Lung (tissue), 12 donors: ENCODE measurements around the gene NACC1. TPM values are rescaled to one million over a fixed set of nuclear protein-coding genes. Genes with fewer than 3 reads are reported as not detected.

Experiments
- ATAC-seq: fragments of 200-7000 bp; cut with Tn5 transposase; one replicate; pipeline ENCODE4 v1.9.1; 2020; ENCODE audit warnings: moderate number of reproducible peaks; ENCODE audit not compliant: insufficient read depth, low FRiP score
- DNase-seq, 3 donors: peaks; one replicate each; pipeline ENCODE4 v3.0.0-alpha.2; 2013 to 2017
- H3K27ac ChIP-seq, 2 donors: one replicate each; pipeline ENCODE4 v1.5.1; 2013; ENCODE audit warnings: mild to moderate bottlenecking in 2 of 2, moderate library complexity in 2 of 2, control low read depth in 1 of 2, inconsistent platforms in 1 of 2, low read depth in 1 of 2, low read length in 1 of 2
- H3K27me3 ChIP-seq, 3 donors: one replicate each; pipeline ENCODE4 v1.5.1; 2013; ENCODE audit warnings: low read length in 2 of 3; ENCODE audit not compliant: control insufficient read depth in 3 of 3, insufficient read depth in 3 of 3
- H3K36me3 ChIP-seq, 4 donors: one replicate each; pipeline ENCODE4 v1.5.1; 2013; ENCODE audit warnings: low read length in 4 of 4, mild to moderate bottlenecking in 1 of 4, moderate library complexity in 1 of 4; ENCODE audit not compliant: control insufficient read depth in 4 of 4, insufficient read depth in 4 of 4
- H3K4me1 ChIP-seq, 5 donors: one replicate each; pipeline ENCODE4 v1.5.1; 2013; ENCODE audit warnings: low read length in 5 of 5, mild to moderate bottlenecking in 2 of 5, moderate library complexity in 1 of 5; ENCODE audit not compliant: control insufficient read depth in 5 of 5, insufficient read depth in 5 of 5
- H3K4me3 ChIP-seq: one replicate; pipeline ENCODE4 v1.5.1; 2013; ENCODE audit warnings: mild to moderate bottlenecking, control low read depth, moderate library complexity
- H3K9ac ChIP-seq, 2 donors: one replicate each; pipeline ENCODE4 v1.5.1; 2013; ENCODE audit warnings: low read length in 2 of 2, control low read depth in 1 of 2; ENCODE audit not compliant: insufficient read depth in 1 of 2
- H3K9me3 ChIP-seq, 4 donors: one replicate each; pipeline ENCODE4 v1.5.1; 2013; ENCODE audit warnings: low read length in 3 of 4, mild to moderate bottlenecking in 1 of 4, moderate library complexity in 1 of 4; ENCODE audit not compliant: control insufficient read depth in 4 of 4, insufficient read depth in 3 of 4
- CTCF ChIP-seq: IDR thresholded peaks from 2 replicates; pipeline ENCODE4 v1.5.1; 2012; ENCODE audit warnings: mild to moderate bottlenecking; ENCODE audit errors: control extremely low read depth, extremely low read depth
- WGBS, 2 donors: extraction: QIAGEN DNeasy Blood & Tissue Kit; methylation state at CpG; one replicate each; pipeline ENCODE4 v1.1.7; 2013; 5-methylcytosine and 5-hydroxymethylcytosine counted together
- polyA plus RNA-seq, 2 donors: library from polyadenylated mRNA; stranded (reverse); fragments of 200-250 nt; gene quantifications; one replicate each; pipeline ENCODE4 v1.2.1, GENCODE V29; 2013
- total RNA-seq, 2 donors: library from RNA; depleted of rRNA in 1 of 2; stranded (reverse); fragments of >200 nt in 1 of 2; gene quantifications; one replicate each; pipeline ENCODE4 v1.2.1, GENCODE V29; 2014 to 2021
- donor health status: control.
- donor health status: control.
- donor health status: Bipolar disorder and iron deficiency.
- donor health status: healthy.
- donor health status: DM: yes; HTN: yes; CAD: no.

NACC1 gene
- total and polyA plus RNA-seq, 4 donors = 18.4 to 94.8 (median 58.2) TPM

DNA sequence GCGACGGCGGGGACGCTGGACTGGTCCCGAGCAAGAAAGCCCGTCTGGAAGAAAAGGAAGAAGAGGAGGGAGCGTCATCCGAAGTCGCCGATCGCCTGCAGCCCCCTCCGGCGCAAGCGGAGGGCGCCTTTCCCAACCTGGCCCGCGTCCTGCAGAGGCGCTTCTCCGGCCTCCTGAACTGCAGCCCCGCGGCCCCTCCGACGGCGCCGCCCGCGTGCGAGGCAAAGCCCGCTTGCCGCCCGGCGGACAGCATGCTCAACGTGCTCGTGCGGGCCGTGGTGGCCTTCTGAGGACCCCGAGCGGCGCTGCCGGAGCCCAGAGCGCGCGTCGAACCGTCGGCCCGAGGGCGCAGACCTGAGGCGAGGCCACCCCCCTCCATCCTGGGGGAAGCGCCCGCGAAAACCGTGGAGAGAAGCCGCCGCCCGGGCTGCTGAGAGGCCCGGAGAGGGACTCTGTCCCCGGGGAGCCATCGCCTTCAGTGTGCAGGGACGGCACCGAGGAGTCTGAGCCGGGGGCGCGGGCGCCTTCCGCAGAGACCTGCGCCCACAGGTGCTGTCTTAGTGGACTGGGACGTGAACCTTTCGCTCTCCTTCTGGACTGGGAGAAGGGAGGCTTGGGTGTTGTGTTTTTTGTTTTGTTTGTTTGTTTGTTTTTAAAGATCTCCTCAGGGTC lies 35.6 kb downstream of the NACC1 start:
- WGBS, 2 donors = 0 to 1% methylated on average over 56 to 69 of the region's 69 CpGs
- no peak for ATAC-seq

DNA sequence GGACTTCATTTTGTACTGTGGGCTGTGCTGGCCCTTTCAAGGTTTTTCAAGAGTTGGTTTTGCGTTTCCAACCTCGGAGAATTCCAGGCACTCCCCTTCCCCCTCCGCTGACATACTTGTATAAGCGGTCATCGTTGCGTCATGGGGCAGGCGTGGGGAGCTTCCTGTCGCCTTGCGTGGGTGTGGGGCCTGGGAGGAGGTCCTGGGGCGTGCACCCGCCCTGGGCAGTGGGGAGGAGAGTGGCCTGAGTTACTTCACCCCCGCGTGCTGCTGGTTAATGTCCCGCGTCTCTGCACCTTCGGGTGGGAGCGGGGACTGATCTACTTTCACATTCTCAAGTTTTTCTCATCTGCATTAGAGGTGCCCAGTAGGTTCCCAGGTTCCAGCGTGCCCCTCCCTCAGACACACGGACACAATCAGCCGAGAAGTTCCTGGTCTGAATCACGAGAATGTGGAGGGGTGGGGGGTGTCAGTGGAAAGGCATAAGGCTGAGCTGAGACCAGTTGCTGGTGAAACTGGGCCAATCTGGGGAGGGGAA lies 36.2 kb downstream of the NACC1 start:
- Histone ChIP-seq H3K36me3 (peaks cover 0 to 15% (median 0%) of the 10 kb centered on the region in 4 donors), H3K27ac (peak overlapping the region; percentile 88 to 98), H3K4me3 (peak overlapping the region; percentile 95), H3K27me3 (no peaks in the 10 kb centered on the region), H3K4me1 (peaks cover 0 to 16% (median 0%) of the 10 kb centered on the region in 5 donors), H3K9me3 (no peaks in the 10 kb centered on the region), H3K9ac (peak overlapping the region; percentile 91)
- ATAC-seq = peak; percentile 21
- no peak for TF ChIP-seq CTCF
- WGBS, 2 donors = 0 to 1% methylated on average over 21 of the region's 21 CpGs
- DNase-seq = peak; percentile 86 to 92 (median 91)

More for the DNA sequence above, 35.6 kb downstream of the NACC1 start:
- peak; percentile 69 to 72 (median 69) for DNase-seq
- Histone ChIP-seq H3K36me3 (peaks cover 0 to 15% (median 0%) of the 10 kb centered on the region in 4 donors), H3K4me1 (peaks cover 0 to 18% (median 3%) of the 10 kb centered on the region in 5 donors), H3K27me3 (no peaks in the 10 kb centered on the region), H3K27ac (peak overlapping the region; percentile 88 to 98), H3K9me3 (no peaks in the 10 kb centered on the region), H3K9ac (peak overlapping the region; percentile 91), H3K4me3 (peak overlapping the region; percentile 95)
- no peak for TF ChIP-seq CTCF

GRCh38 chr19:13154911-13155471 lies 36.9 kb downstream of the NACC1 start:
- Histone ChIP-seq H3K9me3 (no peaks in the 10 kb centered on the region), H3K9ac (peak overlapping the region; percentile 45 to 91), H3K4me3 (peak overlapping the region; percentile 95), H3K27me3 (no peaks in the 10 kb centered on the region), H3K4me1 (peaks cover 0 to 16% (median 0%) of the 10 kb centered on the region in 5 donors), H3K27ac (peak overlapping the region; percentile 88 to 98), H3K36me3 (peaks cover 0 to 15% (median 0%) of the 10 kb centered on the region in 4 donors)
- peak; percentile 89 to 92 (median 91) for DNase-seq
- no peak for ATAC-seq
- TF ChIP-seq CTCF = no peak
- WGBS, 2 donors = 1 to 2% methylated on average over 24 of the region's 24 CpGs
